ENCODE results near the gene SCN8A.
"Not testable (repeated sequence)": the region's sequence is repeated elsewhere in the genome, so short reads cannot be mapped to it uniquely, and the experiment has no call there.

GRCh38 chr12:51607197-51607596, 16.2 kb downstream of the SCN8A start:
- not testable (repeated sequence) for TF ChIP-seq POLR2A (IDR thresholded peaks at IDR 0.05; ENCODE audit: low read depth, low read length); POLR2AphosphoS5 (IDR thresholded peaks at IDR 0.05; ENCODE audit: low read depth, low read length); TAF1 (IDR thresholded peaks at IDR 0.05; ENCODE audit: borderline replicate concordance, low read depth, low read length)
